GM12892 (cell line): ENCODE measurements around the gene ASIP.

Source experiments
- POLR2A ChIP-seq: IDR thresholded peaks from 2 replicates; pipeline ENCODE4 v1.6.1; 2011; ENCODE audit warnings: low read depth, low read length, control low read depth
- POLR2AphosphoS5 ChIP-seq: IDR thresholded peaks from 2 replicates; pipeline ENCODE4 v1.6.1; 2011; ENCODE audit warnings: low read depth, low read length, control low read depth

GRCh38 chr20:34216382-34216742 is 24.9 kb upstream of the ASIP start:
- TF ChIP-seq POLR2A (no peak), POLR2AphosphoS5 (no peak)
